CD14-positive monocyte (primary cell): ENCODE data around the gene PERCC1. TPM values are rescaled to one million over a fixed set of nuclear protein-coding genes. Genes with fewer than 3 reads are reported as not detected.
A peak's percentile ranks its signal among the peaks of the same experiment; 100 is the strongest.

Source experiments
- DNase-seq, 3 donors: peaks; one replicate each; pipeline ENCODE4 v3.0.0-alpha.2; 2011 to 2022
- H2AFZ ChIP-seq: 2 replicates; pipeline ENCODE4 v1.6.0; 2012; ENCODE audit warnings: mild to moderate bottlenecking, low read depth, low read length, inconsistent platforms; ENCODE audit not compliant: insufficient read depth, poor library complexity, severe bottlenecking
- H3K27ac ChIP-seq, 2 donors: 1 replicate in 1 of 2; 2 replicates in 1 of 2; pipeline ENCODE4 v1.5.1; 2012 to 2013; ENCODE audit warnings: low read length in 2 of 2, control low read depth in 1 of 2, inconsistent platforms in 1 of 2, low read depth in 1 of 2, mild to moderate bottlenecking in 1 of 2
- H3K27me3 ChIP-seq, 2 donors: one replicate each; pipeline versions ENCODE4 v1.6.0 to v1.6.1; 2011 to 2013; ENCODE audit warnings: low read length in 2 of 2; ENCODE audit not compliant: control insufficient read depth in 2 of 2, insufficient read depth in 2 of 2
- H3K36me3 ChIP-seq, 2 donors: replicated peaks in 1 of 2; 1 replicate in 1 of 2; 2 replicates in 1 of 2; pipeline versions ENCODE4 v1.5.1 to v1.6.1; 2012 to 2013; ENCODE audit warnings: low read length in 2 of 2, control low read depth in 1 of 2, inconsistent platforms in 1 of 2, mild to moderate bottlenecking in 1 of 2; ENCODE audit not compliant: insufficient read depth in 2 of 2, control insufficient read depth in 1 of 2
- H3K4me1 ChIP-seq, 2 donors: 1 replicate in 1 of 2; 2 replicates in 1 of 2; pipeline versions ENCODE4 v1.5.1 to v1.6.1; 2012 to 2013; ENCODE audit warnings: low read length in 2 of 2, control low read depth in 1 of 2, inconsistent platforms in 1 of 2, mild to moderate bottlenecking in 1 of 2, moderate library complexity in 1 of 2; ENCODE audit not compliant: insufficient read depth in 2 of 2, control insufficient read depth in 1 of 2
- H3K4me2 ChIP-seq: replicated peaks from 2 replicates; pipeline ENCODE3; 2012; ENCODE audit warnings: low read length, moderate library complexity, mild to moderate bottlenecking; ENCODE audit not compliant: poor library complexity, severe bottlenecking; ENCODE audit errors: extremely low read depth
- H3K4me3 ChIP-seq, 3 experiments: fragments of 200-600 bp in 1 of 3; sonication (generic) in 1 of 3; replicated peaks in 1 of 3; 1 replicate in 2 of 3; 2 replicates in 1 of 3; pipeline ENCODE4 v1.5.1; 2011 to 2013; ENCODE audit warnings: low read length in 3 of 3, mild to moderate bottlenecking in 3 of 3, control low read depth in 2 of 3, low read depth in 2 of 3, inconsistent platforms in 1 of 3, moderate library complexity in 1 of 3
- H3K79me2 ChIP-seq: 2 replicates; pipeline ENCODE4 v1.6.0; 2012; ENCODE audit warnings: mild to moderate bottlenecking, control low read depth, inconsistent platforms, low read length, moderate library complexity; ENCODE audit not compliant: insufficient read depth
- H3K9ac ChIP-seq: 2 replicates; pipeline ENCODE4 v1.6.0; 2017; ENCODE audit warnings: low read length, mild to moderate bottlenecking; ENCODE audit not compliant: insufficient read depth, poor library complexity, severe bottlenecking
- H3K9me3 ChIP-seq, 2 donors: replicated peaks in 1 of 2; 1 replicate in 1 of 2; 2 replicates in 1 of 2; pipeline versions ENCODE4 v1.5.1 to v1.6.1; 2012 to 2013; ENCODE audit warnings: low read length in 2 of 2, control low read depth in 1 of 2; ENCODE audit not compliant: control insufficient read depth in 1 of 2, insufficient read depth in 1 of 2
- H4K20me1 ChIP-seq: 2 replicates; pipeline ENCODE4 v1.6.0; 2012; ENCODE audit warnings: mild to moderate bottlenecking, low read length, control low read depth, moderate library complexity; ENCODE audit not compliant: insufficient read depth
- H3K27ac Mint-ChIP-seq, 7 donors: one replicate each; pipeline ENCODE4 v1.8.0; 2020; ENCODE audit warnings: mild to moderate bottlenecking in 7 of 7, mixed read lengths in 7 of 7, moderate library complexity in 6 of 7, inconsistent platforms in 2 of 7
- H3K27me3 Mint-ChIP-seq, 3 donors: one replicate each; pipeline ENCODE4 v1.8.0; 2021 to 2022; ENCODE audit warnings: low read depth in 3 of 3, mild to moderate bottlenecking in 3 of 3, mixed read lengths in 3 of 3, moderate library complexity in 3 of 3, inconsistent platforms in 1 of 3
- H3K36me3 Mint-ChIP-seq, 2 donors: one replicate each; pipeline ENCODE4 v1.8.0; 2020; ENCODE audit warnings: mixed read lengths in 2 of 2, inconsistent platforms in 1 of 2, mild to moderate bottlenecking in 1 of 2
- H3K4me1 Mint-ChIP-seq: one replicate; pipeline ENCODE4 v1.8.0; 2020; ENCODE audit warnings: mild to moderate bottlenecking, mixed read lengths
- H3K4me3 Mint-ChIP-seq, 2 donors: one replicate each; pipeline ENCODE4 v1.8.0; 2020; ENCODE audit warnings: mild to moderate bottlenecking in 2 of 2, mixed read lengths in 2 of 2, moderate library complexity in 1 of 2
- H3K9me3 Mint-ChIP-seq, 7 donors: one replicate each; pipeline ENCODE4 v1.8.0; 2020 to 2022; ENCODE audit warnings: mixed read lengths in 7 of 7, mild to moderate bottlenecking in 6 of 7, moderate library complexity in 6 of 7, inconsistent platforms in 2 of 7
- WGBS: methylation state at CpG from one replicate; pipeline ENCODE4 v1.1.5; 2013; ENCODE audit warnings: missing lambda C conversion rate; ENCODE audit not compliant: insufficient coverage; 5-methylcytosine and 5-hydroxymethylcytosine counted together
- intact Hi-C, 2 donors: fragments of 100-400 bp; cut with micrococcal nuclease; formaldehyde crosslinking; loops; one replicate each; pipeline versions ENCODE4 v1.15.0 to v1.15.1; 2023
- polyA plus RNA-seq, 3 donors: library from polyadenylated mRNA; depleted of rRNA in 1 of 3; unstranded in 2 of 3; stranded (reverse) in 1 of 3; fragments of 300-500 nt in 2 of 3; fragments of >200 nt in 1 of 3; fragmentation: Illumina TruSeq in 2 of 3; gene quantifications; 1 replicate in 2 of 3; 2 replicates in 1 of 3; pipeline ENCODE4 v1.2.3, GENCODE V29; 2012 to 2021
- TF ChIP-seq, protein P1 (sequence below): fragments of 200-600 bp; IDR thresholded peaks from one replicate; pipeline ENCODE4 v1.8.0; 2022; ENCODE audit warnings: antibody characterized with exemption, mild to moderate bottlenecking

The PERCC1 gene
- polyA plus RNA-seq, 3 donors: not detected

DNA sequence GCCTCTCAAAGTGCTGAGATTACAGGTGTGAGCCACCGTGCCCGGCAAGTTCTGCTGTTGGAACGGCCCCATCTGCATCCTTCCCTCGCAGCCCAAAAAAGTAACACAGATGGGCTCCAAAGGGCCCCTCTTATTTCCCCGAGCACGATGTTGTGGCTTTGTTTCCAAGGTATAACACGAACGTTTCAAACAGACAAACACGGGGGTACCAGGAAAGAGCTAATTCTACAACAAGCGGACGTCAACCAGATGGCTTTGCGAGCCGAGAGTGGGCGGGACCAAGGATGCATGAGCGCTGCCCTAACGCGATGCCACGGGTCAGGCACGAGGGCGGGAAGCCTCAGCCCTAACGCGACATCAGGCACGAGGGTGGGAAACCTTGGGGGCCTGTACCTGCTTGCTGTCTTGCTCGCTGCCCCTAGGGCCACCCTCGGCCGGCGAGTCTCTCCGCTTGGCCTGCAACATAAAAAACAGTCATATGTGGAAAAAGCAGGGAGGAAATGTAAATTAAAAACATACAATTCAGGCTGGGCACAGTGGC is 40.6 kb upstream of the PERCC1 start:
- Histone ChIP-seq H3K27me3 (no peaks in the 10 kb centered on the region), H3K79me2 (no peaks in the 10 kb centered on the region), H3K9ac (no peak overlapping the region), H2AFZ (no peak overlapping the region), H3K27ac (no peak overlapping the region), H3K4me3 (no peak overlapping the region), H3K9me3 (no peaks in the 10 kb centered on the region), H3K4me2 (no peak overlapping the region), H4K20me1 (peaks cover 48% of the 10 kb centered on the region), H3K4me1 (no peaks in the 10 kb centered on the region), H3K36me3 (peaks cover 72 to 86% of the 10 kb centered on the region in 2 donors)
- Mint-ChIP-seq H3K4me1 (no peaks in the 10 kb centered on the region), H3K36me3 (peaks cover 46 to 72% of the 10 kb centered on the region in 2 donors), H3K27ac (peak overlapping the region in 2 of 7 donors; percentile 6 to 32), H3K4me3 (no peak overlapping the region), H3K27me3 (no peaks in the 10 kb centered on the region), H3K9me3 (no peaks in the 10 kb centered on the region)
- WGBS: 77% methylated on average over 20 of the region's 28 CpGs
- intact Hi-C loops: no loop called here
- TF ChIP-seq, protein P1, sequence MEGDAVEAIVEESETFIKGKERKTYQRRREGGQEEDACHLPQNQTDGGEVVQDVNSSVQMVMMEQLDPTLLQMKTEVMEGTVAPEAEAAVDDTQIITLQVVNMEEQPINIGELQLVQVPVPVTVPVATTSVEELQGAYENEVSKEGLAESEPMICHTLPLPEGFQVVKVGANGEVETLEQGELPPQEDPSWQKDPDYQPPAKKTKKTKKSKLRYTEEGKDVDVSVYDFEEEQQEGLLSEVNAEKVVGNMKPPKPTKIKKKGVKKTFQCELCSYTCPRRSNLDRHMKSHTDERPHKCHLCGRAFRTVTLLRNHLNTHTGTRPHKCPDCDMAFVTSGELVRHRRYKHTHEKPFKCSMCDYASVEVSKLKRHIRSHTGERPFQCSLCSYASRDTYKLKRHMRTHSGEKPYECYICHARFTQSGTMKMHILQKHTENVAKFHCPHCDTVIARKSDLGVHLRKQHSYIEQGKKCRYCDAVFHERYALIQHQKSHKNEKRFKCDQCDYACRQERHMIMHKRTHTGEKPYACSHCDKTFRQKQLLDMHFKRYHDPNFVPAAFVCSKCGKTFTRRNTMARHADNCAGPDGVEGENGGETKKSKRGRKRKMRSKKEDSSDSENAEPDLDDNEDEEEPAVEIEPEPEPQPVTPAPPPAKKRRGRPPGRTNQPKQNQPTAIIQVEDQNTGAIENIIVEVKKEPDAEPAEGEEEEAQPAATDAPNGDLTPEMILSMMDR: no peak
- DNase-seq: no peak

DNA sequence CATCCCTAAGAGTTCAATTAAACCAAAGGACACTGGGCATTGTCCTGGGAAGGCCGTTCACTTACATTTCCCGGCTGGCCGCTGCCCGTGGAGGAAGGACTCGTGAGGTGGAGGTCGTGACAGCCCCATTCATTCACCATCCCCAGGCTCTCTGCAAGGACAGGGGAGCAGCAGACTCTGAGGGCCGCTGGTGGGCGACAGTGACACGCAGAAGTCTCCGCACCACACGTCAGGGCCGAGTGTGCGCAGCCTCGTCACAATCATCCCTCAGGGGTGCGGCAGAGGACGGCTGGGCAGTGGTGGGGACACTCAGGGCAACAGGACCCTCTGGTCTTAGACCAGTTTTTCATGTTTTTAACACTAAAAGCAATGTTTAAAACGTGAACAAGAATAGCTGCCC is 38.1 kb upstream of the PERCC1 start:
- Mint-ChIP-seq H3K4me3 (no peak overlapping the region), H3K36me3 (peaks cover 57 to 81% of the 10 kb centered on the region in 2 donors), H3K27me3 (peaks cover 0 to 3% (median 0%) of the 10 kb centered on the region in 3 donors), H3K4me1 (no peaks in the 10 kb centered on the region), H3K9me3 (no peaks in the 10 kb centered on the region), H3K27ac (peak overlapping the region in 2 of 7 donors; percentile 20 to 36)
- DNase-seq: no peak
- Histone ChIP-seq H3K9ac (no peak overlapping the region), H2AFZ (no peak overlapping the region), H3K27me3 (no peaks in the 10 kb centered on the region), H3K79me2 (no peaks in the 10 kb centered on the region), H4K20me1 (peaks cover 28% of the 10 kb centered on the region), H3K4me3 (no peak overlapping the region), H3K27ac (no peak overlapping the region), H3K36me3 (peaks cover 80 to 92% of the 10 kb centered on the region in 2 donors), H3K9me3 (no peaks in the 10 kb centered on the region), H3K4me2 (no peak overlapping the region), H3K4me1 (no peaks in the 10 kb centered on the region)
- TF ChIP-seq, protein P1: no peak
- intact Hi-C loops: no loop called here
- 98% methylated on average over 9 of the region's 17 CpGs for WGBS
